ENCODE measurements around the gene SH3RF3. TPM values are rescaled to one million over a fixed set of nuclear protein-coding genes. Genes with fewer than 3 reads are reported as not detected.

Gene SH3RF3
- total RNA-seq, 2 donors from 2014 or later, result 1.3 to 5.6 TPM

DNA sequence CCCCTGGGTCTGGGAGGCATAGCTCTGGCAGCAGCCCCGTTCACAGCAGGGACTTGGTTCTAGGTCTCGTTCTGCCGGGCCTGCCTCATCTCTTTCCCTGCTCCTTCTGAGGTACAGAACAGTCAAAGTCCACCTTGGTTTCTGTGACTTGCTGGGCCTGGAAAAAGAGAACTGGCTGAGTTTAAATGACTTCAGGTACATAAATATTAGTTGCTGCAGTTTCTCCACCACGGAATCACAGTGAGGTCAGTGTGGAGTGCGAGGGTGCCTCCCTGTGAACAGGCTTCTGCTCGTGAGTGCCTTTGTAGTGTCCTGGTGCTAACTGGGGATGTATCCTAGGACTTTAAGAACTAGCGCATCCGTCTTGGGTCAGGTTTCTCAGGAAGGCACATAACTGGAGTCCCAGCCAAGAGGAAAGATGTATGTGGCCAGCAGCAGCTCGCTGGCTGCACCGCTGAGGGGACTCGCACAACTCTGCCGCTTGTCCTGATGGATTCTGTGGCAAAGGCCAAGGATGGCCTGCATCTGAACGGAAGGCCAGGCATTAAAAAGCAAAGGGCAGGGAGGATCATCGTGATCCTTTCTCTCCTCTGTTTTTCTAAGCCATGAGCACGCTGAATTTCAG lies 188.6 kb downstream of the SH3RF3 start:
- H3K9me3 ChIP-seq, result no peaks in the 10 kb centered on the region
- intact Hi-C loops (cut with DNase I), result no loop called here
- no peaks in the 10 kb centered on the region for H3K27me3 ChIP-seq
- no peak for TF ChIP-seq POLR2A (IDR thresholded peaks at IDR 0.05)
- TF ChIP-seq, protein P1, sequence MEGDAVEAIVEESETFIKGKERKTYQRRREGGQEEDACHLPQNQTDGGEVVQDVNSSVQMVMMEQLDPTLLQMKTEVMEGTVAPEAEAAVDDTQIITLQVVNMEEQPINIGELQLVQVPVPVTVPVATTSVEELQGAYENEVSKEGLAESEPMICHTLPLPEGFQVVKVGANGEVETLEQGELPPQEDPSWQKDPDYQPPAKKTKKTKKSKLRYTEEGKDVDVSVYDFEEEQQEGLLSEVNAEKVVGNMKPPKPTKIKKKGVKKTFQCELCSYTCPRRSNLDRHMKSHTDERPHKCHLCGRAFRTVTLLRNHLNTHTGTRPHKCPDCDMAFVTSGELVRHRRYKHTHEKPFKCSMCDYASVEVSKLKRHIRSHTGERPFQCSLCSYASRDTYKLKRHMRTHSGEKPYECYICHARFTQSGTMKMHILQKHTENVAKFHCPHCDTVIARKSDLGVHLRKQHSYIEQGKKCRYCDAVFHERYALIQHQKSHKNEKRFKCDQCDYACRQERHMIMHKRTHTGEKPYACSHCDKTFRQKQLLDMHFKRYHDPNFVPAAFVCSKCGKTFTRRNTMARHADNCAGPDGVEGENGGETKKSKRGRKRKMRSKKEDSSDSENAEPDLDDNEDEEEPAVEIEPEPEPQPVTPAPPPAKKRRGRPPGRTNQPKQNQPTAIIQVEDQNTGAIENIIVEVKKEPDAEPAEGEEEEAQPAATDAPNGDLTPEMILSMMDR (IDR thresholded peaks at IDR 0.05), result no peak
- no peak overlapping the region for H3K4me3 ChIP-seq
- H3K36me3 ChIP-seq (replicated peaks in 1 of 2; ENCODE audit: insufficient read depth in 1 of 2, low read depth in 2 of 2), result no peaks in the 10 kb centered on the region
- peak overlapping the region in 2 of 4 donors; percentile 19 to 20 for H3K27ac ChIP-seq
- WGBS, 2 donors, result 77 to 78% methylated on average over 14 to 15 of the region's 15 CpGs
- DNase-seq, result no peak
- ATAC-seq, result no peak
- H3K4me1 ChIP-seq, result peaks cover 4% of the 10 kb centered on the region

GRCh38 chr2:109318150-109318948 lies 189.3 kb downstream of the SH3RF3 start:
- DNase-seq (peak; percentile 46 to 60 (median 56)), ATAC-seq (peak; percentile 39)
- intact Hi-C loops (cut with DNase I), result no loop called here
- Histone ChIP-seq H3K36me3 (replicated peaks in 1 of 2; ENCODE audit: insufficient read depth in 1 of 2, low read depth in 2 of 2) (no peaks in the 10 kb centered on the region), H3K9me3 (no peaks in the 10 kb centered on the region), H3K4me1 (peaks cover 9% of the 10 kb centered on the region), H3K4me3 (no peak overlapping the region), H3K27ac (peak overlapping the region in 2 of 4 donors; percentile 9 to 19), H3K27me3 (no peaks in the 10 kb centered on the region)
- no peak for TF ChIP-seq POLR2A (IDR thresholded peaks at IDR 0.05)
- TF ChIP-seq, protein P1 (IDR thresholded peaks at IDR 0.05), result no peak
- 50 to 52% methylated on average over 19 to 22 of the region's 22 CpGs for WGBS, 2 donors

GRCh38 chr2:109318949-109319342 lies 189.9 kb downstream of the SH3RF3 start:
- DNase-seq, result no peak
- H3K27me3 ChIP-seq, result no peaks in the 10 kb centered on the region
- ATAC-seq, result no peak
- H3K4me1 ChIP-seq, result peaks cover 9% of the 10 kb centered on the region
- 46 to 57% methylated on average over 4 of the region's 4 CpGs for WGBS, 2 donors
- no peak overlapping the region for H3K4me3 ChIP-seq
- intact Hi-C loops (cut with DNase I), result no loop called here
- no peaks in the 10 kb centered on the region for H3K36me3 ChIP-seq (replicated peaks in 1 of 2; ENCODE audit: insufficient read depth in 1 of 2, low read depth in 2 of 2)
- H3K9me3 ChIP-seq, result no peaks in the 10 kb centered on the region
- peak overlapping the region in 2 of 4 donors; percentile 9 to 19 for H3K27ac ChIP-seq
- TF ChIP-seq POLR2A (IDR thresholded peaks at IDR 0.05), result no peak
- TF ChIP-seq, protein P1 (IDR thresholded peaks at IDR 0.05), result no peak

- Histone ChIP-seq H3K4me1 (peaks cover 9% of the 10 kb centered on the region), H3K27me3 (no peaks in the 10 kb centered on the region), H3K9me3 (no peaks in the 10 kb centered on the region), H3K4me3 (no peak overlapping the region), H3K36me3 (replicated peaks in 1 of 2; ENCODE audit: insufficient read depth in 1 of 2, low read depth in 2 of 2) (no peaks in the 10 kb centered on the region), H3K27ac (no peak overlapping the region)
- ATAC-seq (no peak), DNase-seq (no peak)
- no peak for TF ChIP-seq POLR2A (IDR thresholded peaks at IDR 0.05)
- TF ChIP-seq, protein P1 (IDR thresholded peaks at IDR 0.05), result no peak
- WGBS, 2 donors, result 56 to 61% methylated on average over 13 of the region's 13 CpGs
- intact Hi-C loops (cut with DNase I), result no loop called here
Measured at GRCh38 chr2:109320195-109320922, 191.4 kb downstream of the SH3RF3 start.
